ENCODE measurements around the gene VAT1.

VAT1 gene

DNA sequence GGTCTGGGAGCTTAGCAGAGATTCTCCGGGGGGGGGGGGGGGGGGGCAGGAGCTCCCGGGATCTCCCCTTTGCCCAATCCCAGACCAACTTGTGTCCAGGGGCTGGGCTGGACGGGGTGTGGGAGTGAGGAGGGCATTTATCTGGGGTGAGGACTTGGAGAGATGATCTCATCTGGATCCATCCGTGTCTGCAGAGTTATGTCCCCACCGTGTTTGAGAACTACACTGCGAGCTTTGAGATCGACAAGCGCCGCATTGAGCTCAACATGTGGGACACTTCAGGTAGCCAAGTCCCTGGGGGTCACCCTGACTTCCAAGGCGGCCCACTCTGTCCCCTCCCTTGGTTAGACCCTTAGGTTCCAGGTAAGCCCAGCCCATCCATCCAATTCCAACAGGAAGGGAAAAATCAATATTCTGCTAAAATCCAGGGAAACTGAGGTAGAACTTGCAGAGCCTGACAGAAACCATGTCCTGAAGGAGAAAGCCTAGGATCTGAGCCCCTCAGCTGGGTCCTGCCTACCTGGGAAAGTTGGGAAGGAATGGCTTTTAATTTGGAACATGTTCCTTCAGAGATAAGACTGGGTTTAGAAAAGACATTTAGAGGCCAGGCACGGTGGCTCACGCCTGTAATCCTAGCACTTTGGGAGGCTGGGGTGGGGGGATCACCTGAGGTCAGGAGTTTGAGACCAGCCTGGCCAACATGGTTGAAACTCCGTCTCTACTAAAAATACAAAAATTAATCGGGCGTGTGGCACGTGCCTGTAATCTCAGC, 3.8 kb upstream of the VAT1 start:
- peaks cover 1% of the 10 kb centered on the region; the same call in 1 of the 2 replicates for H3K27me3 ChIP-seq (replicated peaks; ENCODE audit: control insufficient read depth, insufficient read depth, low read length)
- no peak overlapping the region for H3K4me3 ChIP-seq (replicated peaks; ENCODE audit: low read depth, low read length)
- no peak for DNase-seq (ENCODE audit: extremely low read depth, insufficient read length)

DNA sequence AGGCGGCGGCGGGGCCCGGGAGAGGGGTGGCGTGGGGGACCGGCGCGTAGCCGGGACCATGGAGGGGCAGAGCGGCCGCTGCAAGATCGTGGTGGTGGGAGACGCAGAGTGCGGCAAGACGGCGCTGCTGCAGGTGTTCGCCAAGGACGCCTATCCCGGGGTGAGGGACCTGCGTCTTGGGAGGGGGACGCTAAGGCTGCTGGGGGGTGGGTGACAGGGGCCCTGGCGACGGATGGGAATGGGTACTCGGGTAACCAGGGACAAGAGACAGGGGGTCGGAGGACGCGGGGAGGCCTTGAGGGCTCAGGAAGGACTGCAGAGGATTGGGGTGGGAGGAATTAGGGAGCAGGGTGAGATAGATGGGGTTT, 3.1 kb upstream of the VAT1 start:
- no peak for DNase-seq (ENCODE audit: extremely low read depth, insufficient read length)
- TF ChIP-seq, protein P1, sequence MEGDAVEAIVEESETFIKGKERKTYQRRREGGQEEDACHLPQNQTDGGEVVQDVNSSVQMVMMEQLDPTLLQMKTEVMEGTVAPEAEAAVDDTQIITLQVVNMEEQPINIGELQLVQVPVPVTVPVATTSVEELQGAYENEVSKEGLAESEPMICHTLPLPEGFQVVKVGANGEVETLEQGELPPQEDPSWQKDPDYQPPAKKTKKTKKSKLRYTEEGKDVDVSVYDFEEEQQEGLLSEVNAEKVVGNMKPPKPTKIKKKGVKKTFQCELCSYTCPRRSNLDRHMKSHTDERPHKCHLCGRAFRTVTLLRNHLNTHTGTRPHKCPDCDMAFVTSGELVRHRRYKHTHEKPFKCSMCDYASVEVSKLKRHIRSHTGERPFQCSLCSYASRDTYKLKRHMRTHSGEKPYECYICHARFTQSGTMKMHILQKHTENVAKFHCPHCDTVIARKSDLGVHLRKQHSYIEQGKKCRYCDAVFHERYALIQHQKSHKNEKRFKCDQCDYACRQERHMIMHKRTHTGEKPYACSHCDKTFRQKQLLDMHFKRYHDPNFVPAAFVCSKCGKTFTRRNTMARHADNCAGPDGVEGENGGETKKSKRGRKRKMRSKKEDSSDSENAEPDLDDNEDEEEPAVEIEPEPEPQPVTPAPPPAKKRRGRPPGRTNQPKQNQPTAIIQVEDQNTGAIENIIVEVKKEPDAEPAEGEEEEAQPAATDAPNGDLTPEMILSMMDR (IDR thresholded peaks at IDR 0.05; ENCODE audit: insufficient read depth, low read length, poor library complexity, severe bottlenecking): no peak
- no peak overlapping the region for H3K4me3 ChIP-seq (replicated peaks; ENCODE audit: low read depth, low read length)
- no peaks in the 10 kb centered on the region for H3K36me3 ChIP-seq (ENCODE audit: control insufficient read depth, insufficient read depth, low read length)
- peaks cover 1% of the 10 kb centered on the region; the same call in 1 of the 2 replicates for H3K27me3 ChIP-seq (replicated peaks; ENCODE audit: control insufficient read depth, insufficient read depth, low read length)

More for the DNA sequence above, 3.8 kb upstream of the VAT1 start:
- H3K36me3 ChIP-seq (ENCODE audit: control insufficient read depth, insufficient read depth, low read length): no peaks in the 10 kb centered on the region
- TF ChIP-seq, protein P1 (IDR thresholded peaks at IDR 0.05; ENCODE audit: insufficient read depth, low read length, poor library complexity, severe bottlenecking): no peak

DNA sequence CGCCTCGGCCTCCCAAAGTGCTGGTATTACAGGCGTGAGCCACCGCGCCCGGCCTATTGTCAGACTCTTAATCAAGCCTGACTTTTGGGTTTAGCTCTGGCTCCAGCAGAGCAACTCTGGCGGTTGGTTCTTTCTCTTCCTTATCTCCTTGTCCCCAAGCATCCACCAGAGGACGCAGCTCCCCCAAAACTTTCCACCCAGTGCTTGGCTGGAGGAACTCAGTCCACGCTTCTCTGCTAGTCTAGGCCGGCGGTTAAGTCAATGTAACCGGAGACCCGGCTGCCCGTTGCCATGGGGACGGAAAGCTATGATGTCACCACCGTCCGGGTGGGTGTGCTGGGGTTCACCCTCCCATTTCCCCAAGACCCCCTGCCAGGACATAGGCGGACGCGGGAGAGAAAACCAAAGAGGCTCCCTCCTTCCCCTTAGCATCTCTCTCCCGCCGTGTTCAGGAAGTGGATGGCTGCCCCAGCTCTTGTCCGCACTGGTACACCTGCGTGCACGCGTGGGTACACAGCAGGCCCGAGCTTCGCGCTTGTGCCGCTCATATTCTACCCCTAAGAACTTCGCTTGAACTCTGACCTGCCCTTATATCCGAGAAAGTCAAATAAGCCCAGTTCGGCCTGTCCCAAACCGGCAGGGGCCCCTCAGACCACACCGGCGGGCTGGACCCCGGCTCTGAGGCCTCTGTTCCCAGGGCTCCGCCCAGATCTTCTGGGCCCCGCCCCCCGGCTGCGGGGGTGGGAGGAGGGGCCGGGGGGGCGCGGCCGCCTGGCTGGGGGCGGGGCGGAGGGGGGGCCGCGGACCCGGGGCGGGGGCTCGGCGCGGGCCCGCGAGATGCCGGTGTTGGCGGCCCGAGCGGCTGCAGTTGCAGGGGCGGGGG, 2.5 kb upstream of the VAT1 start, which contains the start of gene RND2:
Gene RND2, plus strand, starts transcription at position 825 of the 883 bp plus-strand sequence. CDS start 117 bp downstream, outside the sequence.
- Histone ChIP-seq H3K4me3 (replicated peaks; ENCODE audit: low read depth, low read length) (peak within 1 kb of the TSS; percentile 56), H3K27me3 (replicated peaks; ENCODE audit: control insufficient read depth, insufficient read depth, low read length) (peaks cover 1% of the 10 kb centered on the region; the same call in 1 of the 2 replicates), H3K36me3 (ENCODE audit: control insufficient read depth, insufficient read depth, low read length) (no peaks in the 10 kb centered on the region)
- TF ChIP-seq, protein P1 (IDR thresholded peaks at IDR 0.05; ENCODE audit: insufficient read depth, low read length, poor library complexity, severe bottlenecking): peak; percentile 78
- DNase-seq (ENCODE audit: extremely low read depth, insufficient read length): peak; percentile 73

GRCh38 chr17:43020789-43021740, 1.1 kb downstream of the VAT1 start:
- no peak for DNase-seq (ENCODE audit: extremely low read depth, insufficient read length)
- Histone ChIP-seq H3K36me3 (ENCODE audit: control insufficient read depth, insufficient read depth, low read length) (no peaks in the 10 kb centered on the region), H3K4me3 (replicated peaks; ENCODE audit: low read depth, low read length) (peak overlapping the region; percentile 72), H3K27me3 (replicated peaks; ENCODE audit: control insufficient read depth, insufficient read depth, low read length) (no peaks in the 10 kb centered on the region; the same call in 1 of the 2 replicates)
- TF ChIP-seq, protein P1 (IDR thresholded peaks at IDR 0.05; ENCODE audit: insufficient read depth, low read length, poor library complexity, severe bottlenecking): no peak

- Histone ChIP-seq H3K4me3 (replicated peaks; ENCODE audit: low read depth, low read length) (no peak overlapping the region), H3K27me3 (replicated peaks; ENCODE audit: control insufficient read depth, insufficient read depth, low read length) (no peaks in the 10 kb centered on the region), H3K36me3 (ENCODE audit: control insufficient read depth, insufficient read depth, low read length) (no peaks in the 10 kb centered on the region)
- no peak for DNase-seq (ENCODE audit: extremely low read depth, insufficient read length)
- TF ChIP-seq, protein P1 (IDR thresholded peaks at IDR 0.05; ENCODE audit: insufficient read depth, low read length, poor library complexity, severe bottlenecking): no peak
These were observed 2.1 kb downstream of the VAT1 start for GRCh38 chr17:43020030-43020621.
